ENCODE results near the gene DIPK1A.

DNA sequence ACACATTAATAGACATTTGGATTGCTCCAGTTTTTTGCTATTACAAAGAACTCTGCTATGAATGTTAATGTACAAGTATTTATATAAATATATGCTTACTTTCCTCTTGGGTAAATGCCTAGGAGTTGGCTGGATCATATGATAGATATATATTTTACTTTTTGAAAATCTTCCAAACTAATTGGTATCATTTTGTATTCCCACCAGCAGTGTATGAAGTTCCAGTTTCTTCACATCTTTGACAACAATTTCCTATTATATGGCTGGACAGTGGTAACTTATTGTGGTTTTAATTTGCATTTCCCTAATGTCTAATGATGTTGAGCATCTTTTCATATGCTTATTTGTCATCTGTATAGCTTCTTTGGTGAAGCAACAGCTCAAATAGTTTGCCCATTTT is 23.8 kb upstream of the DIPK1A start:
- TF ChIP-seq, protein P1, sequence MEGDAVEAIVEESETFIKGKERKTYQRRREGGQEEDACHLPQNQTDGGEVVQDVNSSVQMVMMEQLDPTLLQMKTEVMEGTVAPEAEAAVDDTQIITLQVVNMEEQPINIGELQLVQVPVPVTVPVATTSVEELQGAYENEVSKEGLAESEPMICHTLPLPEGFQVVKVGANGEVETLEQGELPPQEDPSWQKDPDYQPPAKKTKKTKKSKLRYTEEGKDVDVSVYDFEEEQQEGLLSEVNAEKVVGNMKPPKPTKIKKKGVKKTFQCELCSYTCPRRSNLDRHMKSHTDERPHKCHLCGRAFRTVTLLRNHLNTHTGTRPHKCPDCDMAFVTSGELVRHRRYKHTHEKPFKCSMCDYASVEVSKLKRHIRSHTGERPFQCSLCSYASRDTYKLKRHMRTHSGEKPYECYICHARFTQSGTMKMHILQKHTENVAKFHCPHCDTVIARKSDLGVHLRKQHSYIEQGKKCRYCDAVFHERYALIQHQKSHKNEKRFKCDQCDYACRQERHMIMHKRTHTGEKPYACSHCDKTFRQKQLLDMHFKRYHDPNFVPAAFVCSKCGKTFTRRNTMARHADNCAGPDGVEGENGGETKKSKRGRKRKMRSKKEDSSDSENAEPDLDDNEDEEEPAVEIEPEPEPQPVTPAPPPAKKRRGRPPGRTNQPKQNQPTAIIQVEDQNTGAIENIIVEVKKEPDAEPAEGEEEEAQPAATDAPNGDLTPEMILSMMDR (conservative IDR thresholded peaks at IDR 0.05; ENCODE audit: low read depth, low read length), result no peak
- no peak for TF ChIP-seq EZH2phosphoT487 (IDR thresholded peaks at IDR 0.05; ENCODE audit: borderline replicate concordance, low read length)
